Mucosa of gallbladder (tissue), 1 donor: ENCODE data around the gene PHF20. TPM values are rescaled to one million over a fixed set of nuclear protein-coding genes. Genes with fewer than 3 reads are reported as not detected.
"Not testable (repeated sequence)": the region's sequence is repeated elsewhere in the genome, so short reads cannot be mapped to it uniquely, and the experiment has no call there.

Source experiments
- DNase-seq: peaks from one replicate; pipeline ENCODE4 v3.0.0-alpha.2; 2020; ENCODE audit warnings: low spot score
- total RNA-seq: library from RNA; stranded (reverse); gene quantifications from one replicate; pipeline ENCODE4 v1.2.1, GENCODE V29; 2021
- donor health status: DM: no; HTN: no; CAD: no.

The PHF20 gene
- total RNA-seq, 1 donor from 2014 or later = 44.4 TPM

- no peak for DNase-seq
Observed at GRCh38 chr20:35884541-35884865, 112.7 kb downstream of the PHF20 start.

- no peak for DNase-seq
Observed at GRCh38 chr20:35885212-35885611, 113.4 kb downstream of the PHF20 start.

GRCh38 chr20:35886537-35886936 is 114.7 kb downstream of the PHF20 start:
- no peak for DNase-seq

GRCh38 chr20:35887393-35888064 is 115.7 kb downstream of the PHF20 start:
- no peak for DNase-seq

- DNase-seq = no peak
Observed at GRCh38 chr20:35888657-35889056, 116.8 kb downstream of the PHF20 start.

GRCh38 chr20:35891375-35891774 is 119.6 kb downstream of the PHF20 start:
- no peak for DNase-seq

- no peak for DNase-seq
Observed at GRCh38 chr20:35892871-35893270, 121.1 kb downstream of the PHF20 start.

GRCh38 chr20:35893942-35894341 is 122.1 kb downstream of the PHF20 start:
- no peak for DNase-seq

GRCh38 chr20:35895516-35895915 is 123.7 kb downstream of the PHF20 start:
- DNase-seq = not testable (repeated sequence)

GRCh38 chr20:35899064-35899463 is 127.2 kb downstream of the PHF20 start:
- DNase-seq = no peak

- not testable (repeated sequence) for DNase-seq
Observed at GRCh38 chr20:35901230-35901629, 129.4 kb downstream of the PHF20 start.

GRCh38 chr20:35901678-35902544 is 130.1 kb downstream of the PHF20 start:
- DNase-seq = no peak

- no peak for DNase-seq
Observed at GRCh38 chr20:35902545-35902941, 130.7 kb downstream of the PHF20 start.

- no peak for DNase-seq
Observed at GRCh38 chr20:35903843-35904242, 132.0 kb downstream of the PHF20 start.

GRCh38 chr20:35904982-35905663 is 133.3 kb downstream of the PHF20 start:
- DNase-seq = no peak

- DNase-seq = no peak
Observed at GRCh38 chr20:35907017-35907701, 135.3 kb downstream of the PHF20 start.

- DNase-seq = no peak
Observed at GRCh38 chr20:35908007-35908406, 136.2 kb downstream of the PHF20 start.

- DNase-seq = no peak
Observed at GRCh38 chr20:35909176-35909575, 137.4 kb downstream of the PHF20 start.

GRCh38 chr20:35909796-35910195 is 138.0 kb downstream of the PHF20 start:
- DNase-seq = no peak

GRCh38 chr20:35910254-35910653 is 138.4 kb downstream of the PHF20 start:
- DNase-seq = no peak

- no peak for DNase-seq
Observed at GRCh38 chr20:35912881-35913280, 141.1 kb downstream of the PHF20 start.

- no peak for DNase-seq
Observed at GRCh38 chr20:35917077-35917476, 145.3 kb downstream of the PHF20 start.
